Endothelial cell (in vitro differentiated cells): Measurements from ENCODE around the gene EI24. TPM values are rescaled to one million over a fixed set of nuclear protein-coding genes. Genes with fewer than 3 reads are reported as not detected.
A peak's percentile ranks its signal among the peaks of the same experiment; 100 is the strongest.

Source experiments
- DNase-seq: peaks from one replicate; pipeline ENCODE4 v3.0.0; 2021; ENCODE audit warnings: low spot score
- H3K27ac Mint-ChIP-seq: one replicate; pipeline ENCODE4 v1.8.0; 2021; ENCODE audit warnings: mixed read lengths, inconsistent platforms; ENCODE audit not compliant: unreplicated experiment
- H3K27me3 Mint-ChIP-seq: one replicate; pipeline ENCODE4 v1.8.0; 2021; ENCODE audit warnings: mild to moderate bottlenecking, moderate library complexity, mixed read lengths, inconsistent platforms; ENCODE audit not compliant: unreplicated experiment
- H3K36me3 Mint-ChIP-seq: one replicate; pipeline ENCODE4 v1.8.0; 2021; ENCODE audit warnings: mild to moderate bottlenecking, low read depth, mixed read lengths, inconsistent platforms; ENCODE audit not compliant: unreplicated experiment
- H3K4me1 Mint-ChIP-seq: one replicate; pipeline ENCODE4 v1.8.0; 2021; ENCODE audit warnings: mild to moderate bottlenecking, mixed read lengths, inconsistent platforms; ENCODE audit not compliant: unreplicated experiment
- H3K4me3 Mint-ChIP-seq: one replicate; pipeline ENCODE4 v1.8.0; 2021; ENCODE audit warnings: mild to moderate bottlenecking, mixed read lengths, inconsistent platforms; ENCODE audit not compliant: unreplicated experiment
- H3K9me3 Mint-ChIP-seq: one replicate; pipeline ENCODE4 v1.8.0; 2021; ENCODE audit warnings: mixed read lengths, inconsistent platforms; ENCODE audit not compliant: unreplicated experiment
- total RNA-seq: library from RNA; stranded (reverse); fragmentation: NEBNext Ultra II Directional; extraction: Animal tissue kit (Norgen Biotek cat#: 25700); gene quantifications from one replicate; pipeline ENCODE4 v1.2.1, GENCODE V29; 2021; ENCODE audit not compliant: unreplicated experiment
- TF ChIP-seq, protein P1 (sequence below): fragments of 200-600 bp; sonication (generic); IDR thresholded peaks from one replicate; pipeline ENCODE4 v1.5.0; 2021; ENCODE audit warnings: antibody characterized with exemption; ENCODE audit not compliant: unreplicated experiment

EI24 gene
- total RNA-seq, 1 donor from 2014 or later: 134 TPM

GRCh38 chr11:125562430-125562829 lies 6.8 kb upstream of the EI24 start:
- no peak overlapping the region for H3K4me3 Mint-ChIP-seq
- no peaks in the 10 kb centered on the region for H3K27me3 Mint-ChIP-seq
- no peak for DNase-seq
- TF ChIP-seq, protein P1, sequence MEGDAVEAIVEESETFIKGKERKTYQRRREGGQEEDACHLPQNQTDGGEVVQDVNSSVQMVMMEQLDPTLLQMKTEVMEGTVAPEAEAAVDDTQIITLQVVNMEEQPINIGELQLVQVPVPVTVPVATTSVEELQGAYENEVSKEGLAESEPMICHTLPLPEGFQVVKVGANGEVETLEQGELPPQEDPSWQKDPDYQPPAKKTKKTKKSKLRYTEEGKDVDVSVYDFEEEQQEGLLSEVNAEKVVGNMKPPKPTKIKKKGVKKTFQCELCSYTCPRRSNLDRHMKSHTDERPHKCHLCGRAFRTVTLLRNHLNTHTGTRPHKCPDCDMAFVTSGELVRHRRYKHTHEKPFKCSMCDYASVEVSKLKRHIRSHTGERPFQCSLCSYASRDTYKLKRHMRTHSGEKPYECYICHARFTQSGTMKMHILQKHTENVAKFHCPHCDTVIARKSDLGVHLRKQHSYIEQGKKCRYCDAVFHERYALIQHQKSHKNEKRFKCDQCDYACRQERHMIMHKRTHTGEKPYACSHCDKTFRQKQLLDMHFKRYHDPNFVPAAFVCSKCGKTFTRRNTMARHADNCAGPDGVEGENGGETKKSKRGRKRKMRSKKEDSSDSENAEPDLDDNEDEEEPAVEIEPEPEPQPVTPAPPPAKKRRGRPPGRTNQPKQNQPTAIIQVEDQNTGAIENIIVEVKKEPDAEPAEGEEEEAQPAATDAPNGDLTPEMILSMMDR: no peak
- no peaks in the 10 kb centered on the region for H3K9me3 Mint-ChIP-seq
- no peaks in the 10 kb centered on the region for H3K36me3 Mint-ChIP-seq
- H3K4me1 Mint-ChIP-seq: no peaks in the 10 kb centered on the region
- H3K27ac Mint-ChIP-seq: no peak overlapping the region

GRCh38 chr11:125564357-125564756 lies 4.9 kb upstream of the EI24 start:
- Mint-ChIP-seq H3K4me3 (no peak overlapping the region), H3K9me3 (no peaks in the 10 kb centered on the region), H3K36me3 (no peaks in the 10 kb centered on the region), H3K27ac (no peak overlapping the region), H3K4me1 (peaks cover 2% of the 10 kb centered on the region), H3K27me3 (peaks cover 2% of the 10 kb centered on the region)
- no peak for DNase-seq
- TF ChIP-seq, protein P1: no peak

DNA sequence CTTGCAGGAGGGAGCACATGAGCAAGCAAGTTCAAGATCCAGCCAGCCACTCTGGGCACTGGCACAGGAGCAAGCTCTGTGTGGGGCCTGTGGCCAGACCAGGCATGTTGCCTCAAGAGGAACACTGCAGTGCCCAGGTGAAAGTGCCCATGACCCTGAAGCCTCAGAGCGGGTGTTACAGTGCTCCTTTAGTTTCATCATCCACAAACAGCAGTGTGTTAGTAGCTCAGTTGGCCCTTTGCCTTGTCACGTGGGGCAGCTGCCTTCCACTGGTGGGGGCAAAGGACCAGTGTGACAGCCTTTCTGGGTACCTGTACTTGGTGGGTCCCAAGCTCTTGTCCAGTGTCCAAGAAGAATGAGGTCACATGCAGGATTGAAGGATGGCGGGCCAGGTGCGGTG lies 3.0 kb upstream of the EI24 start:
- Mint-ChIP-seq H3K4me1 (peaks cover 12% of the 10 kb centered on the region), H3K4me3 (no peak overlapping the region), H3K36me3 (no peaks in the 10 kb centered on the region), H3K9me3 (no peaks in the 10 kb centered on the region), H3K27ac (no peak overlapping the region), H3K27me3 (peaks cover 2% of the 10 kb centered on the region)
- TF ChIP-seq, protein P1: no peak
- DNase-seq: no peak

DNA sequence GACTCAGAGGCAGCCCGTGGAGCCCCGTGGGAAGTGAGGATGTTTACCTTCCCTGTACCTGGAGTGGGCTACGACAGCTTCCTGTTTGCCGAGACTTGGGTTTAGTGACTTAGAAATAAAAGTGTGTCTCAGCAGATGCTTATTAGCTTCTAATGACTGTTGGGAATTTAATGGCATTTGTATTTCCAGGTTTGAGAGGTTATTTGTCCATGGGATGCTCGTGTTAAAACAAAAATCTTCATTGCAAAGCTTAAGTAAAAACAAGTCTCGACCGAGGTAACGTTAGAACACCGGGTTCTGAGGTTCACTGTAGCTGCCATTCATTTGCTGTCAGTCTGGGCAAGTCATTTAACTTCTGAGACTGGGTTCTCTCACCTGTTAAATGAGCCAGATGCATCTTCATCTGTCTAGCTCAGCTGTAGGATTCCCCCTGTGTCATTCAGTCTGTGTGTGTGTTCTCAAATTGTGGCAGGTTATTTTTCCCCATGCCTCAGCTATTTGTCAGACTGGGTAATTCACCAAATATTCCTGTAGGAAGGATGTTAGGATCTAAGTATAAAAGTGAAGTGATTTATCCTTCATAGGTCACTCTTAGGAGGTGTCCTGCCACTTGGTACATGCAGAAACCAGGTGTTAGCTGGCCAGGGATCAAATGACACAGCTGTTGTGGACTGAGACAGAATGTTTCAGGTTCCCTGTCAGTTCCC lies 791 bp downstream of the EI24 start:
- H3K4me3 Mint-ChIP-seq: peak overlapping the region; percentile 94
- H3K27ac Mint-ChIP-seq: peak overlapping the region; percentile 61
- TF ChIP-seq, protein P1: no peak
- DNase-seq: no peak
- H3K9me3 Mint-ChIP-seq: no peaks in the 10 kb centered on the region
- H3K4me1 Mint-ChIP-seq: peaks cover 12% of the 10 kb centered on the region
- H3K36me3 Mint-ChIP-seq: peaks cover 1% of the 10 kb centered on the region
- H3K27me3 Mint-ChIP-seq: peaks cover 2% of the 10 kb centered on the region

DNA sequence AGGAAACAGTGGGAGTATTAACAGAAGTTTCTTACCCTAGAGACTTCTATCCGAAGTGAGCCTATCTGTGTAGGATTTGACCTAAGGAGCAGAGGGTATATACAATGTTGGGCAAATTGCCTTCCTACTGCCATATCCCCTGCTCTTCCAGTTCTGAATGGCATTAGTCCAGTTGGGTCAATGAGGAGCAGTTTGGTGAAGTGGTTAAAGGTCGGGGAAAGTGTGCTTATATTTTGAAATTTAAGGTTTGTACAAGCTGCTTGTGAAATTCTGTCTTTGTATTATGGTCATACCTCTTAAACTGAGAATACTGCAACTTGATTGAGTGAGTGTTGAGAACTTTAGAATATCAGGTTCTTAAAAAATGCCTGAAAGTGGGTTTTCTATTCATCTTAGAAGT lies 1.7 kb downstream of the EI24 start:
- no peaks in the 10 kb centered on the region for H3K9me3 Mint-ChIP-seq
- H3K27me3 Mint-ChIP-seq: peaks cover 2% of the 10 kb centered on the region
- H3K27ac Mint-ChIP-seq: peak overlapping the region; percentile 61
- DNase-seq: no peak
- peak overlapping the region; percentile 7 for H3K4me3 Mint-ChIP-seq
- H3K36me3 Mint-ChIP-seq: peaks cover 4% of the 10 kb centered on the region
- TF ChIP-seq, protein P1: no peak
- H3K4me1 Mint-ChIP-seq: peaks cover 12% of the 10 kb centered on the region
